ENCODE results near the gene TTLL4. TPM values are rescaled to one million over a fixed set of nuclear protein-coding genes. Genes with fewer than 3 reads are reported as not detected.

The TTLL4 gene
- total and polyA plus RNA-seq, 2 of the 8 experiments (the other 6 are each of a cell fraction or from before 2014, with no cell fraction given): 71.1 to 105 TPM

DNA sequence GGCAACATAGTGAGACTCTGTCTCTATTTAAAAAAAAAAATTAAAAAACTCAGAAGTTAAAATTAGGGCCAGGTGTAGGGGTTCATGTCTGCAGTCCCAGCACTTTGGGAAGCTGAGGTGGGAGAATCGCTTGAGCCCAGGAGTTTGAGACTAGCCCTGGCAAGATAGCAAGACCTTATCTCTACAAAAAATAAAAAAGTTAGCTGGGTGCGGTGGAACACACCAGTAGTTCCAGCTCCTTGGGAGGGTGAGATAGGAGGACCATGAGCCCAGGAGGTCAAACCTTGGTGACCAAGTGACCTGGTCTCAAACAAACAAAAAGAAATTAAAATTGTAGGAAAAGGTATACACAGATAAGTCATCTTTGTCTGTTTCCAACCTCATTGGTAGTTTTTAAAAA, 11.3 kb downstream of the TTLL4 start:
- POLR2A ChIA-PET (ENCODE audit: partially characterized antibody): interaction anchor here (0.6 to 1.8 kb wide), 5 partner anchors 9 to 59 kb away, joined by 4 to 10 read pairs (median 4); partner anchors contain the start of genes CYP27A1 and TTLL4
- FAIRE-seq: no peak
- WGBS, 2 experiments (ENCODE audit: extremely low coverage in 1 of 2, insufficient coverage in 1 of 2, insufficient read length in 1 of 2, insufficient replicate concordance in 2 of 2, low coverage in 1 of 2, low lambda C conversion rate in 2 of 2, missing lambda C conversion rate in 1 of 2): 91% methylated on average over 2 of the region's 2 CpGs; no CpG with 5 or more reads in 1 of the 2 experiments

More for the DNA sequence above, 11.3 kb downstream of the TTLL4 start:
- no peak overlapping the region for H3K4me3 ChIP-seq (ENCODE audit: extremely low read depth in 1 of 4, insufficient read depth in 2 of 4, low read depth in 3 of 4, low read length in 4 of 4)
- H3K27me3 ChIP-seq (replicated peaks in 1 of 4; ENCODE audit: control insufficient read depth in 3 of 4, extremely low read depth in 1 of 4, insufficient read depth in 3 of 4, low read length in 3 of 4): no peaks in the 10 kb centered on the region
- no peak overlapping the region for H4K5ac ChIP-seq (ENCODE audit: insufficient read length, low read depth, low read length)
- H3K9me3 ChIP-seq (ENCODE audit: insufficient read depth in 2 of 2, low read depth in 1 of 2, low read length in 1 of 2): no peaks in the 10 kb centered on the region
- no peaks in the 10 kb centered on the region for H3K23me2 ChIP-seq (ENCODE audit: low read depth, low read length)
- no peak overlapping the region for H3K23ac ChIP-seq (ENCODE audit: insufficient read length)
- peaks cover 2% of the 10 kb centered on the region; the same call in 1 of the 2 replicates for H3K79me1 ChIP-seq (ENCODE audit: low read depth, low read length)
- no peak overlapping the region for H2BK120ac ChIP-seq (replicated peaks; ENCODE audit: low read depth, low read length)
- no peak overlapping the region for H2BK12ac ChIP-seq (ENCODE audit: low read depth, low read length)
- no peak overlapping the region for H2AFZ ChIP-seq (ENCODE audit: low read length)
- peaks cover 3 to 6% of the 10 kb centered on the region in 2 experiments for H4K20me1 ChIP-seq (replicated peaks in 1 of 2; ENCODE audit: control insufficient read depth in 1 of 2, insufficient read depth in 2 of 2, low read length in 2 of 2)
- H2BK5ac ChIP-seq (ENCODE audit: low read depth, low read length): no peak overlapping the region
- H3K4me2 ChIP-seq (ENCODE audit: insufficient read depth in 1 of 2, low read depth in 2 of 2, low read length in 2 of 2): no peak overlapping the region
- no peak overlapping the region for H3K14ac ChIP-seq (ENCODE audit: insufficient read length)
- H3K18ac ChIP-seq (ENCODE audit: extremely low read depth, low read length): no peak overlapping the region
- DNase-seq (ENCODE audit: low read depth in 1 of 2, low spot score in 2 of 2): no peak
- H3K79me2 ChIP-seq (ENCODE audit: control insufficient read depth in 1 of 2, insufficient read depth in 2 of 2, low read length in 2 of 2): peaks cover 11 to 89% of the 10 kb centered on the region in 2 experiments
- H2AK5ac ChIP-seq (ENCODE audit: low read depth, low read length): no peak overlapping the region
- H3K56ac ChIP-seq (replicated peaks; ENCODE audit: insufficient read length, low read depth, low read length): no peak overlapping the region
- H3K9ac ChIP-seq (replicated peaks in 1 of 4; ENCODE audit: extremely low read depth in 1 of 4, low read depth in 3 of 4, low read length in 3 of 4): no peak overlapping the region
- no peak overlapping the region for H4K8ac ChIP-seq (ENCODE audit: extremely low read depth, insufficient read depth, low read length)
- no peak overlapping the region for H2BK15ac ChIP-seq (ENCODE audit: low read length)
- H2BK20ac ChIP-seq (ENCODE audit: low read length): no peak overlapping the region
- H3K4ac ChIP-seq (replicated peaks; ENCODE audit: insufficient read length, low read depth, low read length): no peak overlapping the region
- H3K36me3 ChIP-seq (ENCODE audit: control insufficient read depth in 2 of 4, insufficient read depth in 4 of 4, low read length in 3 of 4): peaks cover 0 to 3% (median 0%) of the 10 kb centered on the region in 4 experiments; a peak in 1 of 8 replicates
- no peak overlapping the region for H4K91ac ChIP-seq (replicated peaks; ENCODE audit: insufficient read length, low read length)
- CTCF ChIA-PET (ENCODE audit: partially characterized antibody): interaction anchor here (1.0 to 3.4 kb wide), 9 partner anchors 9 to 126 kb away, joined by 3 to 25 read pairs (median 8); partner anchors contain the start of gene TTLL4
- no peak overlapping the region for H3K27ac ChIP-seq (ENCODE audit: low read depth, low read length)
- peaks cover 0 to 15% (median 3%) of the 10 kb centered on the region in 4 experiments; a peak in 3 of 7 replicates for H3K4me1 ChIP-seq (replicated peaks in 1 of 4; ENCODE audit: control insufficient read depth in 3 of 4, insufficient read depth in 4 of 4, low read length in 3 of 4)

Data from H1 (cell line).